ENCODE data around the gene NEUROG1. TPM values are rescaled to one million over a fixed set of nuclear protein-coding genes. Genes with fewer than 3 reads are reported as not detected.

Gene NEUROG1
- total RNA-seq, 2 donors from 2014 or later = not detected

Other genes starting within 250 kb of the NEUROG1 start
- 100 to 1,000 TPM; 124 to 141 TPM for gene MACROH2A1, start 136.7 kb downstream of the NEUROG1 start, total RNA-seq
- under 1 TPM in 1 of 2 donors, not detected in 1; 0.16 TPM for gene DCANP1, start 88.6 kb downstream of the NEUROG1 start, total RNA-seq
- under 1 TPM in 1 of 2 donors, not detected in 1; 0.13 TPM for gene TIFAB, start 83.6 kb downstream of the NEUROG1 start, total RNA-seq
- not detected for gene CXCL14, start 43.0 kb upstream of the NEUROG1 start, total RNA-seq

Data from T-helper 17 cell (primary cell).